Body of pancreas (tissue), 4 donors: ENCODE data around the gene TIMM13. TPM values are rescaled to one million over a fixed set of nuclear protein-coding genes. Genes with fewer than 3 reads are reported as not detected.

Experiments used
- ATAC-seq: fragments of 150-250 bp; one replicate; pipeline ENCODE4 v1.9.1; 2016
- DNase-seq, 4 donors: peaks; one replicate each; pipeline ENCODE4 v3.0.0-alpha.2; 2019
- H3K27ac ChIP-seq, 4 donors: fragments of 200-600 bp; sonication (generic); 1 replicate in 3 of 4; 2 replicates in 1 of 4; pipeline versions ENCODE4 v1.5.1 to v1.6.1; 2016 to 2019; ENCODE audit warnings: mild to moderate bottlenecking in 1 of 4, mixed read lengths in 1 of 4, moderate library complexity in 1 of 4
- H3K27me3 ChIP-seq, 2 donors: fragments of 200-600 bp; sonication (generic); one replicate each; pipeline ENCODE4 v1.6.0; 2016; ENCODE audit warnings: mild to moderate bottlenecking in 1 of 2
- H3K36me3 ChIP-seq, 2 donors: fragments of 200-600 bp; sonication (generic); replicated peaks in 1 of 2; 2 replicates each; pipeline ENCODE4 v1.5.1; 2016; ENCODE audit warnings: low read depth in 2 of 2; ENCODE audit not compliant: insufficient read depth in 1 of 2
- H3K4me1 ChIP-seq: fragments of 200-600 bp; sonication (generic); one replicate; pipeline ENCODE4 v1.6.0; 2016
- H3K4me3 ChIP-seq, 2 donors: fragments of 200-600 bp; sonication (generic); 1 replicate in 1 of 2; 2 replicates in 1 of 2; pipeline ENCODE4 v1.5.1; 2016 to 2019
- H3K9me3 ChIP-seq, 3 donors: fragments of 200-600 bp; sonication (generic); 1 replicate in 2 of 3; 2 replicates in 1 of 3; pipeline ENCODE4 v1.5.1; 2016
- CTCF ChIP-seq, 7 experiments: fragments of 450-650 bp in 4 of 7; fragments of 200-600 bp in 3 of 7; sonication (generic) in 3 of 7; IDR thresholded peaks; one replicate each; pipeline ENCODE4 v1.5.1; 2016 to 2019; ENCODE audit warnings: antibody characterized with exemption in 7 of 7
- POLR2A ChIP-seq, 3 donors: fragments of 450-650 bp; IDR thresholded peaks; one replicate each; pipeline ENCODE4 v1.6.1; 2016; ENCODE audit warnings: antibody characterized with exemption in 3 of 3, mild to moderate bottlenecking in 2 of 3
- WGBS, 2 donors: methylation state at CpG; one replicate each; pipeline ENCODE4 v1.1.5; 2017; 5-methylcytosine and 5-hydroxymethylcytosine counted together
- intact Hi-C: fragments of 100-400 bp; cut with DNase I; formaldehyde crosslinking; loops from one replicate; pipeline ENCODE4 v1.15.1; 2023
- total RNA-seq, 2 donors: library from RNA; depleted of rRNA; stranded (reverse); fragments of >200 nt; gene quantifications; one replicate each; pipeline ENCODE4 v1.1.0, GENCODE V29; 2016

TIMM13 gene
- total RNA-seq, 2 donors from 2014 or later = 16.3 to 36.6 TPM

- no peak for ATAC-seq
- peak overlapping the region in 1 of 2 donors; percentile 3 for H3K4me3 ChIP-seq
- intact Hi-C loops = no loop called here
- DNase-seq = peak in 2 of 4 donors; percentile 24 to 34
- no peaks in the 10 kb centered on the region for H3K36me3 ChIP-seq
- peak overlapping the region; percentile 39 to 99 (median 80) for H3K27ac ChIP-seq
- peaks cover 62% of the 10 kb centered on the region for H3K4me1 ChIP-seq
- 52 to 75% methylated on average over 5 to 37 of the region's 46 CpGs for WGBS, 2 donors
- no peaks in the 10 kb centered on the region for H3K27me3 ChIP-seq
- H3K9me3 ChIP-seq = no peaks in the 10 kb centered on the region
- TF ChIP-seq CTCF (IDR thresholded peaks at IDR 0.05) (no peak), POLR2A (IDR thresholded peaks at IDR 0.05) (peak in 1 of 3 donors; percentile 18)
Observed at GRCh38 chr19:2423915-2424685, 3.3 kb downstream of the TIMM13 start.

GRCh38 chr19:2423071-2423914 is 4.1 kb downstream of the TIMM13 start:
- H3K4me3 ChIP-seq = no peak overlapping the region
- intact Hi-C loops = no loop called here
- no peaks in the 10 kb centered on the region for H3K27me3 ChIP-seq
- ATAC-seq (peak; percentile 36), DNase-seq (peak; percentile 65 to 91 (median 83))
- WGBS, 2 donors = 20 to 37% methylated on average over 11 to 19 of the region's 19 CpGs
- peaks cover 57% of the 10 kb centered on the region for H3K4me1 ChIP-seq
- no peaks in the 10 kb centered on the region for H3K9me3 ChIP-seq
- H3K27ac ChIP-seq = peak overlapping the region; percentile 39 to 99 (median 80)
- TF ChIP-seq POLR2A (IDR thresholded peaks at IDR 0.05) (peak in 1 of 3 donors; percentile 7), CTCF (IDR thresholded peaks at IDR 0.05) (peak in 1 of 7 experiments; percentile 8)
- H3K36me3 ChIP-seq = no peaks in the 10 kb centered on the region

- Histone ChIP-seq H3K36me3 (no peaks in the 10 kb centered on the region), H3K27me3 (no peaks in the 10 kb centered on the region), H3K4me1 (peaks cover 48% of the 10 kb centered on the region), H3K9me3 (no peaks in the 10 kb centered on the region), H3K27ac (no peak overlapping the region), H3K4me3 (no peak overlapping the region)
- ATAC-seq = no peak
- TF ChIP-seq CTCF (IDR thresholded peaks at IDR 0.05) = no peak
- TF ChIP-seq POLR2A (IDR thresholded peaks at IDR 0.05) = no peak
- no peak for DNase-seq
- WGBS, 2 donors = 91% methylated on average over 14 to 19 of the region's 23 CpGs
- intact Hi-C loops = no loop called here
Observed at GRCh38 chr19:2421581-2422306, 5.6 kb downstream of the TIMM13 start.

GRCh38 chr19:2420490-2420889 is 6.9 kb downstream of the TIMM13 start:
- Histone ChIP-seq H3K9me3 (no peaks in the 10 kb centered on the region), H3K4me3 (no peak overlapping the region), H3K4me1 (peaks cover 36% of the 10 kb centered on the region), H3K36me3 (no peaks in the 10 kb centered on the region), H3K27me3 (no peaks in the 10 kb centered on the region), H3K27ac (no peak overlapping the region)
- no peak for DNase-seq
- TF ChIP-seq POLR2A (IDR thresholded peaks at IDR 0.05) = no peak
- TF ChIP-seq CTCF (IDR thresholded peaks at IDR 0.05) = no peak
- ATAC-seq = no peak
- intact Hi-C loops = no loop called here
- 76 to 89% methylated on average over 2 of the region's 2 CpGs for WGBS, 2 donors
